Fibroblast of mammary gland (primary cell): ENCODE measurements around the gene SUFU.
A peak's percentile ranks its signal among the peaks of the same experiment; 100 is the strongest.

Source experiments
- DNase-seq: peaks from one replicate; pipeline ENCODE4 v3.0.0-alpha.2; 2010; ENCODE audit warnings: low read depth
- H3K4me3 ChIP-seq: 2 replicates; pipeline ENCODE4 v1.5.1; 2011; ENCODE audit warnings: low read depth, mild to moderate bottlenecking, low read length, moderate library complexity; ENCODE audit not compliant: control insufficient read depth
- CTCF ChIP-seq: conservative IDR thresholded peaks from 2 replicates; pipeline ENCODE4 v1.5.1; 2011; ENCODE audit warnings: low read depth, low read length, inconsistent platforms; ENCODE audit not compliant: control insufficient read depth, insufficient read depth

The SUFU gene

GRCh38 chr10:102614888-102615287, 111.1 kb downstream of the SUFU start:
- H3K4me3 ChIP-seq: no peak overlapping the region
- DNase-seq: no peak
- TF ChIP-seq CTCF: no peak

- TF ChIP-seq CTCF: peak; percentile 45
- DNase-seq: no peak
- no peak overlapping the region for H3K4me3 ChIP-seq
Measured at GRCh38 chr10:102615361-102615760, 111.6 kb downstream of the SUFU start.

- DNase-seq: no peak
- TF ChIP-seq CTCF: no peak
- H3K4me3 ChIP-seq: no peak overlapping the region
Measured at GRCh38 chr10:102616066-102616770, 112.4 kb downstream of the SUFU start.

- H3K4me3 ChIP-seq: no peak overlapping the region
- DNase-seq: no peak
- TF ChIP-seq CTCF: no peak
Measured at GRCh38 chr10:102617041-102617440, 113.3 kb downstream of the SUFU start.

- DNase-seq: no peak
- H3K4me3 ChIP-seq: no peak overlapping the region
- no peak for TF ChIP-seq CTCF
Measured at GRCh38 chr10:102617816-102618215, 114.0 kb downstream of the SUFU start.

GRCh38 chr10:102619281-102619981, 115.7 kb downstream of the SUFU start:
- H3K4me3 ChIP-seq: no peak overlapping the region
- DNase-seq: no peak
- TF ChIP-seq CTCF: no peak

- H3K4me3 ChIP-seq: no peak overlapping the region
- no peak for TF ChIP-seq CTCF
- DNase-seq: no peak
Measured at GRCh38 chr10:102620138-102620590, 116.4 kb downstream of the SUFU start.
